Neural crest cell (in vitro differentiated cells): ENCODE measurements around the gene MYH15. TPM values are rescaled to one million over a fixed set of nuclear protein-coding genes. Genes with fewer than 3 reads are reported as not detected.

Experiments used
- DNase-seq: peaks from one replicate; pipeline ENCODE4 v3.0.0; 2021; ENCODE audit warnings: low read depth, mixed read lengths, low spot score
- H3K27ac Mint-ChIP-seq: one replicate; pipeline ENCODE4 v1.8.0; 2021; ENCODE audit warnings: mild to moderate bottlenecking, mixed read lengths; ENCODE audit not compliant: unreplicated experiment
- H3K27me3 Mint-ChIP-seq: 2 replicates; pipeline ENCODE4 v1.8.0; 2021; ENCODE audit warnings: low read depth, mild to moderate bottlenecking, mixed read lengths
- H3K36me3 Mint-ChIP-seq: 2 replicates; pipeline ENCODE4 v1.8.0; 2021; ENCODE audit warnings: low read depth, mild to moderate bottlenecking, mixed read lengths
- H3K4me1 Mint-ChIP-seq: 2 replicates; pipeline ENCODE4 v1.8.0; 2021; ENCODE audit warnings: mixed read lengths
- H3K4me3 Mint-ChIP-seq: one replicate; pipeline ENCODE4 v1.8.0; 2021; ENCODE audit warnings: mild to moderate bottlenecking, mixed read lengths
- H3K9me3 Mint-ChIP-seq: 2 replicates; pipeline ENCODE4 v1.8.0; 2021; ENCODE audit warnings: mixed read lengths
- CTCF ChIP-seq: fragments of 200-600 bp; sonication (generic); conservative IDR thresholded peaks from 2 replicates; pipeline ENCODE4 v1.5.0; 2021; ENCODE audit warnings: antibody characterized with exemption, mild to moderate bottlenecking
- total RNA-seq: library from RNA; stranded (reverse); gene quantifications from 2 replicates; pipeline ENCODE4 v1.2.1, GENCODE V29; 2021

Gene MYH15
- total RNA-seq, 1 donor from 2014 or later, result 0.16 TPM

- Mint-ChIP-seq H3K4me3 (no peak overlapping the region), H3K27me3 (no peaks in the 10 kb centered on the region), H3K27ac (no peak overlapping the region), H3K4me1 (no peaks in the 10 kb centered on the region), H3K36me3 (no peaks in the 10 kb centered on the region), H3K9me3 (no peaks in the 10 kb centered on the region)
- no peak for DNase-seq
- TF ChIP-seq CTCF, result no peak
Measured at GRCh38 chr3:108338901-108339545, 171.4 kb downstream of the MYH15 start.

- no peak for DNase-seq
- Mint-ChIP-seq H3K9me3 (no peaks in the 10 kb centered on the region), H3K27me3 (no peaks in the 10 kb centered on the region), H3K27ac (no peak overlapping the region), H3K4me3 (no peak overlapping the region), H3K36me3 (no peaks in the 10 kb centered on the region), H3K4me1 (no peaks in the 10 kb centered on the region)
- TF ChIP-seq CTCF, result no peak
Measured at GRCh38 chr3:108334701-108335100, 175.7 kb downstream of the MYH15 start.

GRCh38 chr3:108333961-108334360 lies 176.4 kb downstream of the MYH15 start:
- H3K9me3 Mint-ChIP-seq, result no peaks in the 10 kb centered on the region
- DNase-seq, result no peak
- H3K27me3 Mint-ChIP-seq, result no peaks in the 10 kb centered on the region
- no peak overlapping the region for H3K4me3 Mint-ChIP-seq
- no peaks in the 10 kb centered on the region for H3K36me3 Mint-ChIP-seq
- TF ChIP-seq CTCF, result no peak
- H3K27ac Mint-ChIP-seq, result no peak overlapping the region
- no peaks in the 10 kb centered on the region for H3K4me1 Mint-ChIP-seq

GRCh38 chr3:108331792-108332191 lies 178.6 kb downstream of the MYH15 start:
- TF ChIP-seq CTCF, result no peak
- H3K27me3 Mint-ChIP-seq, result no peaks in the 10 kb centered on the region
- no peaks in the 10 kb centered on the region for H3K36me3 Mint-ChIP-seq
- peaks cover 4% of the 10 kb centered on the region for H3K9me3 Mint-ChIP-seq
- DNase-seq, result no peak
- no peak overlapping the region for H3K27ac Mint-ChIP-seq
- H3K4me3 Mint-ChIP-seq, result no peak overlapping the region
- H3K4me1 Mint-ChIP-seq, result no peaks in the 10 kb centered on the region

Other genes starting within 250 kb of the MYH15 start
- not detected in 2 replicates for gene HHLA2, start 214.0 kb downstream of the MYH15 start, total RNA-seq
- gene CIP2A, start 78.8 kb upstream of the MYH15 start, total RNA-seq, result 50.5 and 51.1 TPM in 2 replicates
- 23.1 and 24.2 TPM in 2 replicates for gene DZIP3, start 79.1 kb upstream of the MYH15 start, total RNA-seq
- gene RETNLB, start 246.8 kb upstream of the MYH15 start, total RNA-seq, result not detected in 2 replicates